ENCODE measurements around the gene MEST. TPM values are rescaled to one million over a fixed set of nuclear protein-coding genes. Genes with fewer than 3 reads are reported as not detected.

The MEST gene
- total RNA-seq, 2 donors from 2014 or later = 7.2 to 27.8 TPM

- TF ChIP-seq, protein P1, sequence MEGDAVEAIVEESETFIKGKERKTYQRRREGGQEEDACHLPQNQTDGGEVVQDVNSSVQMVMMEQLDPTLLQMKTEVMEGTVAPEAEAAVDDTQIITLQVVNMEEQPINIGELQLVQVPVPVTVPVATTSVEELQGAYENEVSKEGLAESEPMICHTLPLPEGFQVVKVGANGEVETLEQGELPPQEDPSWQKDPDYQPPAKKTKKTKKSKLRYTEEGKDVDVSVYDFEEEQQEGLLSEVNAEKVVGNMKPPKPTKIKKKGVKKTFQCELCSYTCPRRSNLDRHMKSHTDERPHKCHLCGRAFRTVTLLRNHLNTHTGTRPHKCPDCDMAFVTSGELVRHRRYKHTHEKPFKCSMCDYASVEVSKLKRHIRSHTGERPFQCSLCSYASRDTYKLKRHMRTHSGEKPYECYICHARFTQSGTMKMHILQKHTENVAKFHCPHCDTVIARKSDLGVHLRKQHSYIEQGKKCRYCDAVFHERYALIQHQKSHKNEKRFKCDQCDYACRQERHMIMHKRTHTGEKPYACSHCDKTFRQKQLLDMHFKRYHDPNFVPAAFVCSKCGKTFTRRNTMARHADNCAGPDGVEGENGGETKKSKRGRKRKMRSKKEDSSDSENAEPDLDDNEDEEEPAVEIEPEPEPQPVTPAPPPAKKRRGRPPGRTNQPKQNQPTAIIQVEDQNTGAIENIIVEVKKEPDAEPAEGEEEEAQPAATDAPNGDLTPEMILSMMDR (IDR thresholded peaks at IDR 0.05) = no peak
- peaks cover 0 to 9% of the 10 kb centered on the region in 2 donors for H3K4me1 ChIP-seq
- no peak overlapping the region for H3K27ac ChIP-seq
- DNase-seq (ENCODE audit: low spot score) = no peak
- no peaks in the 10 kb centered on the region for H3K9me3 ChIP-seq
- no peaks in the 10 kb centered on the region for H3K36me3 ChIP-seq
- H3K27me3 ChIP-seq = peaks cover 0 to 4% of the 10 kb centered on the region in 2 donors
- H3K4me3 ChIP-seq = peak overlapping the region; percentile 37 to 55
These were observed 6.2 kb upstream of the MEST start for GRCh38 chr7:130485734-130486113.

GRCh38 chr7:130486114-130486953, 5.6 kb upstream of the MEST start:
- peak overlapping the region; percentile 37 to 55 for H3K4me3 ChIP-seq
- TF ChIP-seq, protein P1 (IDR thresholded peaks at IDR 0.05) = peak; percentile 58 to 84
- no peaks in the 10 kb centered on the region for H3K36me3 ChIP-seq
- H3K4me1 ChIP-seq = peaks cover 0 to 9% of the 10 kb centered on the region in 2 donors
- no peak overlapping the region for H3K27ac ChIP-seq
- H3K27me3 ChIP-seq = peaks cover 0 to 4% of the 10 kb centered on the region in 2 donors
- DNase-seq (ENCODE audit: low spot score) = no peak
- H3K9me3 ChIP-seq = no peaks in the 10 kb centered on the region

GRCh38 chr7:130486954-130487436, 4.9 kb upstream of the MEST start:
- H3K27ac ChIP-seq = no peak overlapping the region
- H3K4me1 ChIP-seq = peaks cover 0 to 15% of the 10 kb centered on the region in 2 donors
- H3K36me3 ChIP-seq = no peaks in the 10 kb centered on the region
- peaks cover 0 to 4% of the 10 kb centered on the region in 2 donors for H3K27me3 ChIP-seq
- no peaks in the 10 kb centered on the region for H3K9me3 ChIP-seq
- TF ChIP-seq, protein P1 (IDR thresholded peaks at IDR 0.05) = no peak
- peak overlapping the region in 1 of 2 donors; percentile 55 for H3K4me3 ChIP-seq
- DNase-seq (ENCODE audit: low spot score) = no peak

- TF ChIP-seq, protein P1 (IDR thresholded peaks at IDR 0.05) = no peak
- no peak for DNase-seq (ENCODE audit: low spot score)
- H3K9me3 ChIP-seq = no peaks in the 10 kb centered on the region
- no peak overlapping the region for H3K27ac ChIP-seq
- H3K27me3 ChIP-seq = peaks cover 0 to 4% of the 10 kb centered on the region in 2 donors
- H3K36me3 ChIP-seq = no peaks in the 10 kb centered on the region
- peaks cover 0 to 15% of the 10 kb centered on the region in 2 donors for H3K4me1 ChIP-seq
- H3K4me3 ChIP-seq = no peak overlapping the region
These were observed 3.3 kb upstream of the MEST start for GRCh38 chr7:130488392-130489139.

- no peak overlapping the region for H3K27ac ChIP-seq
- peaks cover 0 to 4% of the 10 kb centered on the region in 2 donors for H3K27me3 ChIP-seq
- no peaks in the 10 kb centered on the region for H3K36me3 ChIP-seq
- H3K4me3 ChIP-seq = no peak overlapping the region
- no peaks in the 10 kb centered on the region for H3K9me3 ChIP-seq
- DNase-seq (ENCODE audit: low spot score) = no peak
- H3K4me1 ChIP-seq = peaks cover 0 to 15% of the 10 kb centered on the region in 2 donors
- TF ChIP-seq, protein P1 (IDR thresholded peaks at IDR 0.05) = no peak
These were observed 2.5 kb upstream of the MEST start for GRCh38 chr7:130489140-130489983.

All from right atrium auricular region (tissue), 2 donors.